Measurements from ENCODE around the gene DSCAM. TPM values are rescaled to one million over a fixed set of nuclear protein-coding genes. Genes with fewer than 3 reads are reported as not detected.

The DSCAM gene
- total and polyA plus RNA-seq, 12 donors = under 0.01 to 0.11 (median 0.07) TPM; not detected in 5

DNA sequence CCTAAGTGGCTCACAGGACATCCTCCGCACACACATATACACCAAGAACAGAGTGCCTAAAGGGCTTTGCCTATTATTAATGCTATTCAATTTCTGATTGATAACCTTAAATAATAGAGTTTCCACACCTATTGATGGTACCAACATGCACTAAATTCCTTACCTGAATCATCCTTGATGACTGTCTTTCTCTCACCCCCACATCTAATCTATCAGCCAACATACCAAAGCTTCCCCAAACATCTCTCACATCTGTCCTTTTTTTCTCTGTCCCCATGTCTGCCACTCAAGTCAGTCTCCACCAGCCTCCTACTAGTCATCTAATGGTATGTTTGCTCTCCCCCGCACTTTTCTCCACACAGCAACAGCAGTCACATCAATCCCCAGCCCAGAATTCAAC, 174.4 kb downstream of the DSCAM start:
- Histone ChIP-seq H3K27ac (no peak overlapping the region), H3K4me1 (replicated peaks in 1 of 2) (no peaks in the 10 kb centered on the region), H3K4me3 (no peak overlapping the region), H3K36me3 (replicated peaks in 1 of 2) (no peaks in the 10 kb centered on the region), H3K27me3 (no peaks in the 10 kb centered on the region), H3K9me3 (replicated peaks in 1 of 3) (no peaks in the 10 kb centered on the region)
- 45 to 70% (median 65%) methylated on average over 2 of the region's 2 CpGs for WGBS, 4 donors
- TF ChIP-seq, protein P1, sequence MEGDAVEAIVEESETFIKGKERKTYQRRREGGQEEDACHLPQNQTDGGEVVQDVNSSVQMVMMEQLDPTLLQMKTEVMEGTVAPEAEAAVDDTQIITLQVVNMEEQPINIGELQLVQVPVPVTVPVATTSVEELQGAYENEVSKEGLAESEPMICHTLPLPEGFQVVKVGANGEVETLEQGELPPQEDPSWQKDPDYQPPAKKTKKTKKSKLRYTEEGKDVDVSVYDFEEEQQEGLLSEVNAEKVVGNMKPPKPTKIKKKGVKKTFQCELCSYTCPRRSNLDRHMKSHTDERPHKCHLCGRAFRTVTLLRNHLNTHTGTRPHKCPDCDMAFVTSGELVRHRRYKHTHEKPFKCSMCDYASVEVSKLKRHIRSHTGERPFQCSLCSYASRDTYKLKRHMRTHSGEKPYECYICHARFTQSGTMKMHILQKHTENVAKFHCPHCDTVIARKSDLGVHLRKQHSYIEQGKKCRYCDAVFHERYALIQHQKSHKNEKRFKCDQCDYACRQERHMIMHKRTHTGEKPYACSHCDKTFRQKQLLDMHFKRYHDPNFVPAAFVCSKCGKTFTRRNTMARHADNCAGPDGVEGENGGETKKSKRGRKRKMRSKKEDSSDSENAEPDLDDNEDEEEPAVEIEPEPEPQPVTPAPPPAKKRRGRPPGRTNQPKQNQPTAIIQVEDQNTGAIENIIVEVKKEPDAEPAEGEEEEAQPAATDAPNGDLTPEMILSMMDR (IDR thresholded peaks at IDR 0.05) = no peak
- no peak for TF ChIP-seq POLR2A (IDR thresholded peaks at IDR 0.05)
- intact Hi-C loops (cut with DNase I) = no loop called here
- no peak for DNase-seq

DNA sequence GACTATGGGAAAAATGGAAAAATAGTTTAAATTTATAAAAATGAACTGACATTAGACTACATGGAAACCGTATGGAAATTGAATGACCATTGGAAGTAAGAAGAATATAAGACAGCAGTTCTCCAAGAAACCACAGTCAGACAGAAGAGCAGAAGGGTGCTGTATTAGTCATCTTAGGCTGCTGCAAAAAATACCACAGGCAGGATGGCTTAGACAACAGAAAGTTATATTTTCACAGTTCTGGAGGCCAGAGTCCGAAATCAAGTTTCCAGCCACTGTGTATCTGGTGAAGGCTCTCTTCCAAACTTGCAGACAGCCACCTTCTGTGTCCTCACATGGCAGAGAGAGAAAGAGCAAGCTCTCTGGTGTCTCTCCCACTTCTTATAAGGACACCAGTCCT, 175.2 kb downstream of the DSCAM start:
- DNase-seq = no peak
- H3K36me3 ChIP-seq (replicated peaks in 1 of 2) = no peaks in the 10 kb centered on the region
- no peak overlapping the region for H3K4me3 ChIP-seq
- TF ChIP-seq, protein P1 (IDR thresholded peaks at IDR 0.05) = no peak
- TF ChIP-seq POLR2A (IDR thresholded peaks at IDR 0.05) = no peak
- H3K27me3 ChIP-seq = no peaks in the 10 kb centered on the region
- intact Hi-C loops (cut with DNase I) = no loop called here
- no peak overlapping the region for H3K27ac ChIP-seq
- no peaks in the 10 kb centered on the region for H3K4me1 ChIP-seq (replicated peaks in 1 of 2)
- 68 to 89% (median 78%) methylated on average over 2 of the region's 2 CpGs for WGBS, 4 donors
- no peaks in the 10 kb centered on the region for H3K9me3 ChIP-seq (replicated peaks in 1 of 3)

DNA sequence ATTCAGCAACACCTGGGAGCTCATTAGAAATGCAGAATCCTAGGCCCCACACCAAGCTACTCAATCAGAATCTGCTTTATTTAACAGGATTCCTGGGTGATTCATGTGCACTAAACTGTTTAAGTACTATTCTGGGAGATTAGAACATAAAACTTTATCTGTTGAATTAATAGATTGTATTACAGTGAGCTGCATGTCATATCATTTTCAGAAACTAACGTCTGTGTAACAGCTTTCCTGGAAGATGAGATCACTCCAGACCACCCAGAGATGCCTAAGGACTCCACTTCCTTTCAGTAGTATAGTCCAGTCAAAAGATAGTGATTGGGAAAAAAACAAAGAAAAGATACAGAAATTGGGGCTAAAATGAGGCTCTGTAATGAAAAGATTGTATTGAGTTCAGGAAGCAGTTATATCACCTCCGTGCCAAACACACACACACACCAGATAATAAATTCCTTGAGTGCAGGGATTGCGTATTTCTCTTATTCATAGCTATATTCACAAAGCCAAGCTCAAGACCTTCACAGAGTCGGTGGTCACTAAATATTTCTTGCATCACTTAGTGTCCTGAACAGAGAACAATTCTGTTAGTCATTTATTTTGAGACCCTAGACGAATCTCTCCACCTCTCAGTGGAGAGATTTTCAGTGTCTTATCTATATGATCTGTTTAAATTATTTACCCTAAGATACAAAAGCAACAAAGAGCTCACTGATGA, 178.2 kb downstream of the DSCAM start:
- no peaks in the 10 kb centered on the region for H3K27me3 ChIP-seq
- TF ChIP-seq POLR2A (IDR thresholded peaks at IDR 0.05) = no peak
- TF ChIP-seq, protein P1 (IDR thresholded peaks at IDR 0.05) = no peak
- WGBS, 4 donors = 44 to 46% (median 46%) methylated on average over 5 of the region's 5 CpGs
- intact Hi-C loops (cut with DNase I) = no loop called here
- H3K36me3 ChIP-seq (replicated peaks in 1 of 2) = no peaks in the 10 kb centered on the region
- DNase-seq = no peak
- H3K9me3 ChIP-seq (replicated peaks in 1 of 3) = no peaks in the 10 kb centered on the region
- H3K4me3 ChIP-seq = no peak overlapping the region
- no peak overlapping the region for H3K27ac ChIP-seq
- no peaks in the 10 kb centered on the region for H3K4me1 ChIP-seq (replicated peaks in 1 of 2)

DNA sequence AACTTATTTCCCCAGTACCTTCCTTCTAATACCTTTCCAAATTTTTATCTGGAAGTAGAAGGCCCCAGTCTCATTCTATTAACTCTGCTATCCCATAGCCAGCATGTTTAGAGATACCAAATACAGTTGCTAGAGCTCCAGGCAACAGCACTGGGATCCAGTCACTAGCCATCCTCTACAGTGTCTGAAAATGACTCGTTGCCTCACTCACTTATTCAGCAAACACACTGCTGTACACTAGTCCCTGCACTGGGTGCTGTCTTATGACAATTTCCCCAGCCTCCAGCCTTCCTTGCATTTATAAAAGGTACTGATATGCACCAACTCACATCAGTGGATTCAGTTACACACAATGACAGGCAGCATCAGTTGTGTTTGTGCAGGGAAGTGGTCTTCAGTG, 179.0 kb downstream of the DSCAM start:
- 64 to 80% (median 74%) methylated on average over 1 of the region's 1 CpG for WGBS, 4 donors
- TF ChIP-seq POLR2A (IDR thresholded peaks at IDR 0.05) = no peak
- TF ChIP-seq, protein P1 (IDR thresholded peaks at IDR 0.05) = no peak

More for the DNA sequence above, 179.0 kb downstream of the DSCAM start:
- H3K27me3 ChIP-seq = no peaks in the 10 kb centered on the region
- no peak overlapping the region for H3K27ac ChIP-seq
- no peaks in the 10 kb centered on the region for H3K36me3 ChIP-seq (replicated peaks in 1 of 2)
- no peak overlapping the region for H3K4me3 ChIP-seq
- DNase-seq = no peak
- intact Hi-C loops (cut with DNase I) = no loop called here
- no peaks in the 10 kb centered on the region for H3K9me3 ChIP-seq (replicated peaks in 1 of 3)
- H3K4me1 ChIP-seq (replicated peaks in 1 of 2) = no peaks in the 10 kb centered on the region
